ENCODE results near the gene GPR153. TPM values are rescaled to one million over a fixed set of nuclear protein-coding genes. Genes with fewer than 3 reads are reported as not detected.
A peak's percentile ranks its signal among the peaks of the same experiment; 100 is the strongest.

GPR153 gene
- total RNA-seq, 4 donors from 2014 or later: 3.3 to 162 (median 121) TPM

DNA sequence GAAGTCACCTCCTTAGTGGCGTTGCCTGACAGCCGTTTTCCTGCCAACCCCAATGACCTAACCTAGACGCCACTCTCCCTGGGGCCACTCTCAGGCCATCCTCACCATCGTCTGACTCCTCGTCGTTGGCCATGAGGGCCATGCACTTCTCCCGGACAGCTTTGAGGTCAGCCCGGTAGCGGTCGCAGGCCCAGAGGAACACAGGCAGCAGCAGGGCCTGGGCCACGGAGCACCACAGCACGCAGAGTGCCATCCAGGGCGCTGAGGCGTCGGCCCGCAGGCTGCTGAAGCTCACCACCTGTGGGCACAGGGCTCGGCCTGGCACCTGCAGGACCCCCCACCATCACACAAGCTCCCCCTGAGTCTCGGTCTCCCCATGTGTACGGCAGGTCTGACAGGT lies 9.7 kb downstream of the GPR153 start:
- Histone ChIP-seq H3K27me3 (peaks cover 0 to under 1% of the 10 kb centered on the region in 2 donors), H3K4me1 (peaks cover 0 to 18% (median 6%) of the 10 kb centered on the region in 4 donors), H3K9me3 (no peaks in the 10 kb centered on the region), H3K36me3 (peaks cover 0 to 26% (median 0%) of the 10 kb centered on the region in 3 donors), H3K4me3 (no peak overlapping the region), H3K27ac (no peak overlapping the region)
- TF ChIP-seq, protein P1, sequence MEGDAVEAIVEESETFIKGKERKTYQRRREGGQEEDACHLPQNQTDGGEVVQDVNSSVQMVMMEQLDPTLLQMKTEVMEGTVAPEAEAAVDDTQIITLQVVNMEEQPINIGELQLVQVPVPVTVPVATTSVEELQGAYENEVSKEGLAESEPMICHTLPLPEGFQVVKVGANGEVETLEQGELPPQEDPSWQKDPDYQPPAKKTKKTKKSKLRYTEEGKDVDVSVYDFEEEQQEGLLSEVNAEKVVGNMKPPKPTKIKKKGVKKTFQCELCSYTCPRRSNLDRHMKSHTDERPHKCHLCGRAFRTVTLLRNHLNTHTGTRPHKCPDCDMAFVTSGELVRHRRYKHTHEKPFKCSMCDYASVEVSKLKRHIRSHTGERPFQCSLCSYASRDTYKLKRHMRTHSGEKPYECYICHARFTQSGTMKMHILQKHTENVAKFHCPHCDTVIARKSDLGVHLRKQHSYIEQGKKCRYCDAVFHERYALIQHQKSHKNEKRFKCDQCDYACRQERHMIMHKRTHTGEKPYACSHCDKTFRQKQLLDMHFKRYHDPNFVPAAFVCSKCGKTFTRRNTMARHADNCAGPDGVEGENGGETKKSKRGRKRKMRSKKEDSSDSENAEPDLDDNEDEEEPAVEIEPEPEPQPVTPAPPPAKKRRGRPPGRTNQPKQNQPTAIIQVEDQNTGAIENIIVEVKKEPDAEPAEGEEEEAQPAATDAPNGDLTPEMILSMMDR (IDR thresholded peaks at IDR 0.05): no peak
- TF ChIP-seq POLR2A (IDR thresholded peaks at IDR 0.05): no peak
- peak in 1 of 3 donors; percentile 43 for DNase-seq

DNA sequence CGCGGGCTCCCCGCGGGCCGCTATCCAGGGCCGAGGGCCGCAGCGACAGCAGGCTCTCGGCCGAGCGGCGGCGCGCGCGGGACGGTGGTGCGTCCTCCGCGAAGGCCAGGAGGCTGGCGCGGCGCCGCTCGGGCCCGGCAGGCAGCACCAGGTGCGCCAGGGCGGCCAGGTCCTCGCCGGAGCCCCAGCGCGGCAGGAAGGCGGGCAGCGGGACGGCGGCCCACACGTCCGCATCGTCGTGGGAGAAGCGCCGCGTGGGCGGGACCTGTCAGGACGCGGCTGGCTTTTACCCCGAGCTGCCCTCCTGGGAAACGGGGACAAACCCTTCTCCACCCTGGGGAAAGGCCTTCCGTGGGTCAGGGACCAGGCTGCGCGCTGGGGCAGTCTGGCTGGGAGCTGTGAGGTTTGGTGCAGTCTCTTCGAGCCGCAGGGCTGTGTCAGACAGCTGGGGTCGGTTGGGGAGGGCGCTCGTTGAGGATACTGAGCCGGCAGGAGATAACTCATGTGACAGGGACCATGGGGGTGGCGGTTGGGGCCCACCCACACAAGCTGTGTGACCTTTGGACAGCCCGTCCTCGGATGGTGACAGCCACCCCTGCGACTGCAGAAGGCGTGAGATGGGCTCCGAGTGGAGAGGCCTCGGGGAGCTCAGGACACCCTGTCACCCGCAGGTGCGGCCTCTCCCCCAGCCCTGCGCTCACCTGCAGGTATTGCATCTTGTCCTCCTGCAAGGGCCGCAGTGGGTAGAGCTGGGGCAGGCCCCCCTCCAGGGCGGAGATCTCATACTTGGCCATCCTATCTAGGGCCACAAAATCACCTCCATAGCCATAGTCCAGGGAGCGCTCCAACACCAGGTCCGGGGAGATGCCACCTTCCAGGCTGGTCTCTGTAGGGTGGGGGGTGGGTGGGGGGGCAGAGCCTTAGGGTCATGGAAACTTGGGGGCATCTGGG lies 10.9 kb downstream of the GPR153 start:
- H3K4me3 ChIP-seq: peak overlapping the region in 2 of 4 donors; percentile 18 to 35
- no peaks in the 10 kb centered on the region for H3K9me3 ChIP-seq
- DNase-seq: peak in 1 of 3 donors; percentile 67
- no peak for TF ChIP-seq POLR2A (IDR thresholded peaks at IDR 0.05)
- TF ChIP-seq, protein P1 (IDR thresholded peaks at IDR 0.05): peak in 1 of 6 experiments; percentile 14
- peaks cover 0 to 26% (median 0%) of the 10 kb centered on the region in 3 donors for H3K36me3 ChIP-seq
- H3K27ac ChIP-seq: peak overlapping the region in 1 of 4 donors; percentile 13
- peaks cover 0 to 10% of the 10 kb centered on the region in 2 donors for H3K27me3 ChIP-seq
- peaks cover 4 to 30% (median 14%) of the 10 kb centered on the region in 4 donors for H3K4me1 ChIP-seq

DNA sequence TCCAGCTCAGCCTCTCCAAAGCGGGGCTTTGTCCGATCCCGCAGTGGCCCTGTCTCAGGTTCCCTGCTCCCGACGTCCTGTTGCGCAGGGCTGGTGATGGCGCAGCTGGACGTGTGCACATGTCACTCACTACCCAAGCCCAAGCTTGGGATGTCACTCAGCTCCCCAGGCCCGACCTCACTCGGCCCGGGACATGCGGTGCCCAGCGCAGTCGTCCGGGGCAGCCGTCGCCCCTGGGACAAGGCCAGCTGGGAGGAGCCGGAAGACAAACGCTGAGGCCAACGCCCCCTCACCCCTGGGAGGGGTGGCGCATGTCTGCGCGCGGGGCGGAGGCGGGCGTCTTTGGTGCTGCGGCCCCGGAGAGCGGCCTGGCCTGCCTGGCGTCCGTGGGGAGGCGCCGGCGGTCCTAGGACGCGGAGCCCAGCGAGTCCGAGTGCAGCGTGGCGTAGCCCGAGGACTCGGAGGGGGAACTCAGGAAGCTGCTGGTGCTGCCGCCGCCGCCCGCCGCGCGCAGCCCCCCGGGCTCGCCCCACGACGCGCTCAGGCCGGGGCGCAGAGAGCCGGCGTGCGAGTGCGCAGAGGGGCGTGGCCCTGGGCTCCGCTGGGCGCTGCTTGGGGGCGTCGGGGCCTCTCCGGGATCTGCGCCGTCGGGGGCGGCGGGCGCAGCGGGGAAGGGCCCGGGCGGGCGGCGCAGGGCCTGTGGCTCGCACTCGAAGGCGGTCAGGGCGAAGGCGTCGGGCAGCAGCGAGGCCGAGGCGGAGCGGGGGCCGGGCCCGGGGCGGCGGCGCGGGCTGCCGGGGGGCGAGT lies 11.8 kb downstream of the GPR153 start:
- Histone ChIP-seq H3K27me3 (peaks cover 0 to 16% of the 10 kb centered on the region in 2 donors), H3K36me3 (peaks cover 0 to 21% (median 0%) of the 10 kb centered on the region in 3 donors), H3K4me3 (peak overlapping the region in 3 of 4 donors; percentile 22 to 35 (median 27)), H3K4me1 (peaks cover 4 to 30% (median 14%) of the 10 kb centered on the region in 4 donors), H3K9me3 (no peaks in the 10 kb centered on the region), H3K27ac (peak overlapping the region in 1 of 4 donors; percentile 13)
- DNase-seq: peak in 1 of 3 donors; percentile 76
- TF ChIP-seq, protein P1 (IDR thresholded peaks at IDR 0.05): no peak
- TF ChIP-seq POLR2A (IDR thresholded peaks at IDR 0.05): no peak

DNA sequence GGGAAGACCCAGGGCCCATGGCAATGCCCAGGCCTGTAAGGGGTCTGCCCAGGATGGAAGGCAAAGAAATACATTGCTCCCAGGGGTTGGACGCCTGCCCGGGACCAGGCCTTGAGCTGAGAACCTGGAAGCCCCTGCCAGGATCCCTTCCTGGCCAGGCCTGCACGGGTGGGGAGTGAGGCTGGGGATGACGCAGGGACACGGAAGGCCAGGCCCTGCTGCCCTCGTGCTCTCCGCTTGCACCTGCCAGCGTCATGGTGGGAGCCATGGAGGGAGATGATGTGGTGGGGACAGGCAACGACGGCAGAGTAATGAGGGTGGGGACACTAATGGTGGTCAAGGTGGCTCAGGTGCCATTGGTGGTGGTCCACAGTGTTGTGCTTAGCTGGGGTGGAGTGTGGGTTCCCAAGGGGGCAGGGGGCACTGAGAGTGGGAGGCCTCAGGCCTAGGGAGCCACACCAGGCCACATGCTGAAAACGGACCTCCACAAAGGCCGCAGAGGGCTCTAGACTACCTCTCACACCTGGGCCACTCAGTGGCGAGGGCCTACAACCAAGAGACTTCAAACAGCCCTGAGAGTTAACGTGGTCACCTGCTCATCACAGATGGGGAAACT lies 12.6 kb downstream of the GPR153 start:
- Histone ChIP-seq H3K36me3 (peaks cover 0 to 12% (median 0%) of the 10 kb centered on the region in 3 donors), H3K4me3 (no peak overlapping the region), H3K9me3 (no peaks in the 10 kb centered on the region), H3K4me1 (peaks cover 4 to 30% (median 14%) of the 10 kb centered on the region in 4 donors), H3K27ac (peak overlapping the region in 1 of 4 donors; percentile 19), H3K27me3 (peaks cover 0 to 24% of the 10 kb centered on the region in 2 donors)
- no peak for TF ChIP-seq POLR2A (IDR thresholded peaks at IDR 0.05)
- TF ChIP-seq, protein P1 (IDR thresholded peaks at IDR 0.05): no peak
- DNase-seq: no peak

DNA sequence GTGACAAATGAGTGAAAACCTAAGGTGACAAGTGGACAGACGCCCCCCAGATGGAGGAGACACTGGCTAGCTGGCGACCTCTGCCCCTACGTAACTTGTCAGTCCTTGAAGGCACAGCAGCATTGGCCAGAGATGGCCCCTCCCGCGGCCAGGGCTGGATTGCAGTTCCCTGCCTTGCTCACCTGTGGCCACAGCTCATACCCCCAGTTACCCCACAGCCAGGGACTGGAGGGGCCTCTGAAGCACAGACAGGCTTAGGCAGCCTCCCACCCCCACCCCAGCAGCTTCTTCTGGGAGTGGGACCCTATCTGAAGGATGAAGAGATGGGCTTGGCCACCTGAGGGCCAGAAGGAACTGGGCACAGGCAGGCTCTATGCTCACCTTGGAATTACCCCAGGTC lies 13.2 kb downstream of the GPR153 start:
- H3K4me1 ChIP-seq: peaks cover 4 to 31% (median 14%) of the 10 kb centered on the region in 4 donors
- peak overlapping the region in 1 of 4 donors; percentile 15 for H3K27ac ChIP-seq
- no peak for TF ChIP-seq POLR2A (IDR thresholded peaks at IDR 0.05)
- TF ChIP-seq, protein P1 (IDR thresholded peaks at IDR 0.05): no peak
- peaks cover 0 to 6% (median 0%) of the 10 kb centered on the region in 3 donors for H3K36me3 ChIP-seq
- no peaks in the 10 kb centered on the region for H3K9me3 ChIP-seq
- no peak overlapping the region for H3K4me3 ChIP-seq
- peak in 1 of 3 donors; percentile 59 for DNase-seq
- H3K27me3 ChIP-seq: peaks cover 0 to 30% of the 10 kb centered on the region in 2 donors

All from Peyer's patch (tissue), 4 donors.